Measurements from ENCODE around the gene PIGU.
"Not testable (repeated sequence)": the region's sequence is repeated elsewhere in the genome, so short reads cannot be mapped to it uniquely, and the experiment has no call there.

GRCh38 chr20:34518863-34519262 lies 158.0 kb downstream of the PIGU start:
- not testable (repeated sequence) for TF ChIP-seq CTCF, POLR2A (IDR thresholded peaks at IDR 0.05)
